PFSK-1 (cell line): ENCODE measurements around the gene PROSER2.

Experiments used
- POLR2AphosphoS5 ChIP-seq: IDR thresholded peaks from 2 replicates; pipeline ENCODE4 v1.6.1; 2012; ENCODE audit warnings: low read depth, mild to moderate bottlenecking, control low read depth, low read length, moderate library complexity
- TF ChIP-seq, protein P1 (sequence below), 2 experiments: IDR thresholded peaks; 2 replicates each; pipeline versions ENCODE4 v1.6.1 to v1.8.0; 2011 to 2012; ENCODE audit warnings: low read depth in 2 of 2, low read length in 2 of 2, control low read depth in 1 of 2, inconsistent platforms in 1 of 2, mild to moderate bottlenecking in 1 of 2, moderate library complexity in 1 of 2; ENCODE audit not compliant: insufficient read depth in 1 of 2

DNA sequence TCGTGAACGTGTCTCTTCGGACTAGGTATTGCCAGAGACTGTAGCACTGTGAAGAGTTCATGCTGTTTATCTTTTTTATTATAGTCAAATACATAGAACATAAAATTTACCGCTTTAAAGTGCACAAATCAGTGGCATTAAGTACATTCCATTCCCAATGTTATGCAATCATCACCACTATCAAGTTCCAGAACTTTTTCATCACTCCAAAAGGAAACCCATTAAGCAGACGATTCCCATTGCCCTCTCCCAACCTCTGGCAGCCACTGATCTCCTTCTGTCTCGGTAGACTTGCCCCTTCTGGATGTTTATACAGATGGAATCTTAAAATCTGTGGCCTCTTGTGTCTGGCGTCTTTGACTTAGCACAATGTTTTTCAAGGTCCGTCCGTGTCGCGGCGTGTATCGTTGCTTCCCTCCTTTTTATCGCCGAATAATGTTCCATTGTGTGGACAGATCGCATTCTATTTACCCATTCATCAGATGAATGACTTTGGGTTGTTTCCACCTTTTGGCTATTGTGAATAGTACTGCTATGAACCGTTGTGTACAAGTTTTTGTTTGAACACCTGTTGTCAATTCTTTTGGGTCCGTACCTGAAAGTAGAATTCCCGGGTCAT lies 2.7 kb downstream of the PROSER2 start:
- no peak for TF ChIP-seq POLR2AphosphoS5
- TF ChIP-seq, protein P1, sequence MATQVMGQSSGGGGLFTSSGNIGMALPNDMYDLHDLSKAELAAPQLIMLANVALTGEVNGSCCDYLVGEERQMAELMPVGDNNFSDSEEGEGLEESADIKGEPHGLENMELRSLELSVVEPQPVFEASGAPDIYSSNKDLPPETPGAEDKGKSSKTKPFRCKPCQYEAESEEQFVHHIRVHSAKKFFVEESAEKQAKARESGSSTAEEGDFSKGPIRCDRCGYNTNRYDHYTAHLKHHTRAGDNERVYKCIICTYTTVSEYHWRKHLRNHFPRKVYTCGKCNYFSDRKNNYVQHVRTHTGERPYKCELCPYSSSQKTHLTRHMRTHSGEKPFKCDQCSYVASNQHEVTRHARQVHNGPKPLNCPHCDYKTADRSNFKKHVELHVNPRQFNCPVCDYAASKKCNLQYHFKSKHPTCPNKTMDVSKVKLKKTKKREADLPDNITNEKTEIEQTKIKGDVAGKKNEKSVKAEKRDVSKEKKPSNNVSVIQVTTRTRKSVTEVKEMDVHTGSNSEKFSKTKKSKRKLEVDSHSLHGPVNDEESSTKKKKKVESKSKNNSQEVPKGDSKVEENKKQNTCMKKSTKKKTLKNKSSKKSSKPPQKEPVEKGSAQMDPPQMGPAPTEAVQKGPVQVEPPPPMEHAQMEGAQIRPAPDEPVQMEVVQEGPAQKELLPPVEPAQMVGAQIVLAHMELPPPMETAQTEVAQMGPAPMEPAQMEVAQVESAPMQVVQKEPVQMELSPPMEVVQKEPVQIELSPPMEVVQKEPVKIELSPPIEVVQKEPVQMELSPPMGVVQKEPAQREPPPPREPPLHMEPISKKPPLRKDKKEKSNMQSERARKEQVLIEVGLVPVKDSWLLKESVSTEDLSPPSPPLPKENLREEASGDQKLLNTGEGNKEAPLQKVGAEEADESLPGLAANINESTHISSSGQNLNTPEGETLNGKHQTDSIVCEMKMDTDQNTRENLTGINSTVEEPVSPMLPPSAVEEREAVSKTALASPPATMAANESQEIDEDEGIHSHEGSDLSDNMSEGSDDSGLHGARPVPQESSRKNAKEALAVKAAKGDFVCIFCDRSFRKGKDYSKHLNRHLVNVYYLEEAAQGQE (IDR thresholded peaks at IDR 0.05; ENCODE audit: insufficient read depth in 1 of 2, low read depth in 2 of 2, low read length in 2 of 2) = no peak
